SJCRH30 (cell line): Measurements from ENCODE around the gene RPL23. TPM values are rescaled to one million over a fixed set of nuclear protein-coding genes. Genes with fewer than 3 reads are reported as not detected.
A peak's percentile ranks its signal among the peaks of the same experiment; 100 is the strongest.

Source experiments
- DNase-seq, 2 experiments: peaks; one replicate each; pipeline ENCODE4 v3.0.0-alpha.2; 2015 to 2020
- H3K27ac ChIP-seq: fragments of 250-450 bp; sonication (Bioruptor Pico); 2 replicates; pipeline ENCODE4 v1.5.1; 2020; ENCODE audit warnings: mild to moderate bottlenecking, moderate library complexity
- H3K27me3 ChIP-seq: fragments of 250-450 bp; sonication (Bioruptor Pico); 2 replicates; pipeline ENCODE4 v1.5.1; 2020; ENCODE audit warnings: mild to moderate bottlenecking, moderate library complexity
- H3K36me3 ChIP-seq: fragments of 250-450 bp; sonication (Bioruptor Pico); 2 replicates; pipeline ENCODE4 v1.5.1; 2020; ENCODE audit warnings: mild to moderate bottlenecking, moderate library complexity
- H3K4me1 ChIP-seq: fragments of 250-450 bp; sonication (Bioruptor Pico); 2 replicates; pipeline ENCODE4 v1.5.1; 2020; ENCODE audit warnings: mild to moderate bottlenecking, moderate library complexity
- H3K4me3 ChIP-seq: fragments of 250-450 bp; sonication (Bioruptor Pico); 2 replicates; pipeline ENCODE4 v1.5.1; 2020; ENCODE audit warnings: mild to moderate bottlenecking, moderate library complexity
- H3K9me3 ChIP-seq: fragments of 250-450 bp; sonication (Bioruptor Pico); replicated peaks from 2 replicates; pipeline ENCODE4 v1.5.1; 2020; ENCODE audit warnings: mild to moderate bottlenecking, moderate library complexity
- total RNA-seq: library from RNA; depleted of rRNA; stranded (reverse); fragments of >200 nt; shearing (Covaris generic); gene quantifications from 2 replicates; pipeline ENCODE4 v1.2.3, GENCODE V29; 2014; rRNA removed

Gene RPL23
- total RNA-seq, 1 experiment from 2014 or later = 2,769 TPM

DNA sequence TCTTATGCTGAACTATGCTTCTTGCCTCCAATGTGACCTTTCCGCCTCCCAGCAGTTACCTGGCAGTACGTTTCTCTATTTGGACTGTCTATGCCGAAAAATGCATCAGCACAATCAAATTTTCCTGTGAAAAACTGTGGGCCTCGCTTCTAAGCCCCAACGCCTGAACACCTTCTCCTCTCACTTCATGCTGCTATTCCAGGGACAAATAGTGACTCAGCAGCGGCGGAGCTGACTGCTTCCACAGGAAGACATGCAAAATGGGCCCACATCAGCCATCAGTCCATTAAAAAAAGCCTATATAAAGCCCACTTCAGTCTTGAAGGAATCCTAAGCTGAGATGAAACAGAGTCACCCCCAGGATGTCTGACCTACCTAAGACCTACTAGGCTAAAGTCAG lies 43.7 kb downstream of the RPL23 start:
- Histone ChIP-seq H3K4me1 (no peaks in the 10 kb centered on the region), H3K36me3 (peaks cover 31% of the 10 kb centered on the region), H3K27ac (no peak overlapping the region), H3K27me3 (no peaks in the 10 kb centered on the region), H3K4me3 (no peak overlapping the region), H3K9me3 (no peaks in the 10 kb centered on the region)
- no peak for DNase-seq

DNA sequence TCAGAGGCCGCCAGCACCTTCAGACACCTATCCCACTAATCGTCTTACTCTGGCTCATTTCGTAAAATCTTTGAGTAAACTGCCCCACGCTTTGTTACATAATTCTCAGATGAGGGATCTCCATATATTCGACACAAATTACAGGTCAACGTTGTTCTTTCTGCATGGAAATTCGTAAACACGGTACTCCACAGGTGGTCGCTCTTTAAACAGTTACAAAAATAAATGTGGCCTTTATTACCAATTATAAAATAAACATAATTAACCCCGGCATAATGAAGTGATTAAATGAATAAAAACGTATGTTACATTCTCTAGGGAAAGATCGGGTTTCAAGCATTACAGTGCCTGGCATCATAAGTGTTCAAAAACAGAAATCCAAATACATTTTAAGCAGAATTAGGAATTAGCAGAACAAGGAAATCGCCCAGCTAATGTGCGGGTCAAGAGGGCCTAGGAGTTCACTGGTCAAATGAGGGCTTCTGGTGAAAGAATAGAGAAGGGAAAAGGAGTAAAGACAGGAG lies 53.2 kb downstream of the RPL23 start:
- Histone ChIP-seq H3K9me3 (no peaks in the 10 kb centered on the region), H3K4me3 (peak overlapping the region; percentile 100), H3K27ac (peak overlapping the region; percentile 100), H3K36me3 (peaks cover 27% of the 10 kb centered on the region), H3K4me1 (peaks cover 7% of the 10 kb centered on the region), H3K27me3 (no peaks in the 10 kb centered on the region)
- no peak for DNase-seq

GRCh38 chr17:38799501-38800236 lies 53.9 kb downstream of the RPL23 start, which contains the start of gene PIP4K2B:
PIP4K2B (minus strand) TSS chr17:38799556; CDS start chr17:38799424, 132 bp downstream.
- no peaks in the 10 kb centered on the region for H3K27me3 ChIP-seq
- peak within 1 kb of the TSS; percentile 100 for H3K4me3 ChIP-seq
- H3K9me3 ChIP-seq = no peaks in the 10 kb centered on the region
- H3K27ac ChIP-seq = peak within 1 kb of the TSS; percentile 100
- peak; percentile 99 for DNase-seq
- H3K36me3 ChIP-seq = peaks cover 22% of the 10 kb centered on the region
- peaks cover 7% of the 10 kb centered on the region for H3K4me1 ChIP-seq

DNA sequence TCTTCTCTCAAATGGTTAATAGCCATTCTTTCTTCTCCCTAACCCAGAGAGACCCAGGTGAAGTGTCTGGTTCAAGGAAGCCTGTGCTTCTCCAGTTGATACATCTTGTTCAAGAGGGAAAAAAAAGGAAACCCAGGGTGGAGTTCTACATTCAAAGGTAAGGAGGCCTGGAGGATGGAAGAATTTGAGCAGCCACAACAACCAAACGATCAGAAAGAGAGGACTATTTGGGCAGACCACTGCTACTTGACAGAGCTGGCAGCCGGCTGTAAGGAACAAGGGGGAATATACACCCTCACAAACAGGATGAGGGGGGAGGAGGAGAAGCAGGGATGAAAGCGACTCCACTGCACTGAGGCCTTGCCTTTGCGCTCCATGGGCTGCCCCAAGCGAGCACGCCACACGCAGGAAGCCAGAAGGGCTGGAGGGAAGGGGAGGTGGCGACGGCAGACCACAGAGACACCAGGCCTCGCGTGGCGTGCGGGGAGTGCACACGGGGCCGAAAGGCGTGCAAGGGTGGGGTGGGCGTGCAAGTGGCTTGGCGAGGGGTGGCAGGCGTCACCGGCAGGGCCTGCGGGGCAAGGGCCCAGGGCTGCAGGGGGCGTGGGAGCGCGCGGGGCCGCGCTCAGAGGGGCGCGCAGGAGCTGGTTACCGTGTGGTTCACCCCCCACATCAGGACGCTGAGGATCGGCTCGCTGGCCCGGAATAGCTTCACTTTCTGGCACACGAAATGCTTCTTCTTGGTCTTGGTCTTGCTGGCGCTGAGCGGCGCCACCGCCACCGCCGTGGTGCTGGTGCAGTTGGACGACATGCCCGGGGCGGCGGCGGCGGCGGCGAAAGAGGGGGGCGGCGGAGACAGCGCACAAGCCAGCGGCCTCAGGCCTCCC lies 54.7 kb downstream of the RPL23 start:
- Histone ChIP-seq H3K27ac (peak overlapping the region; percentile 100), H3K36me3 (peaks cover 18% of the 10 kb centered on the region), H3K27me3 (no peaks in the 10 kb centered on the region), H3K9me3 (no peaks in the 10 kb centered on the region), H3K4me1 (peaks cover 7% of the 10 kb centered on the region), H3K4me3 (peak overlapping the region; percentile 100)
- peak; percentile 45 to 55 for DNase-seq

Other genes starting within 250 kb of the RPL23 start
- gene SRCIN1, start 247.8 kb downstream of the RPL23 start, total RNA-seq = 0.02 TPM in 1 of 2 replicates, not detected in the other
- 6.1 and 6.6 TPM in 2 replicates for gene EPOP, start 178.8 kb downstream of the RPL23 start, total RNA-seq
- 24.2 and 35.5 TPM in 2 replicates for gene MLLT6, start 148.4 kb downstream of the RPL23 start, total RNA-seq
- gene CISD3, start 123.4 kb downstream of the RPL23 start, total RNA-seq = 11.6 and 14.5 TPM in 2 replicates
- gene PCGF2, start 105.4 kb downstream of the RPL23 start, total RNA-seq = 10.7 and 13.8 TPM in 2 replicates
- gene PSMB3, start 101.0 kb downstream of the RPL23 start, total RNA-seq = 239 and 280 TPM in 2 replicates
- 39.8 and 41.8 TPM in 2 replicates for gene PIP4K2B, start 54.2 kb downstream of the RPL23 start, total RNA-seq
- 10.6 and 12.3 TPM in 2 replicates for gene CWC25, start 28.4 kb downstream of the RPL23 start, total RNA-seq
- 36.7 and 38.8 TPM in 2 replicates for gene LASP1, start 16.3 kb upstream of the RPL23 start, total RNA-seq
- not detected in 2 replicates for gene FBXO47, start 113.7 kb upstream of the RPL23 start, total RNA-seq